HL-60 (cell line): ENCODE data around the gene CANT1.

Experiments used
- GABPA ChIP-seq: IDR thresholded peaks from 2 replicates; pipeline ENCODE4 v1.6.1; 2012; ENCODE audit warnings: low read depth
- POLR2AphosphoS5 ChIP-seq: IDR thresholded peaks from 2 replicates; pipeline ENCODE4 v1.6.1; 2012; ENCODE audit warnings: low read depth
- TF ChIP-seq, protein P1 (sequence below): IDR thresholded peaks from one replicate; pipeline ENCODE4 v1.5.1; 2011; ENCODE audit warnings: low read length, control low read depth, inconsistent platforms; ENCODE audit not compliant: insufficient read depth
- TF ChIP-seq, protein P2 (sequence below): IDR thresholded peaks from 2 replicates; pipeline ENCODE4 v1.6.1; 2012; ENCODE audit warnings: low read depth; ENCODE audit not compliant: insufficient replicate concordance

DNA sequence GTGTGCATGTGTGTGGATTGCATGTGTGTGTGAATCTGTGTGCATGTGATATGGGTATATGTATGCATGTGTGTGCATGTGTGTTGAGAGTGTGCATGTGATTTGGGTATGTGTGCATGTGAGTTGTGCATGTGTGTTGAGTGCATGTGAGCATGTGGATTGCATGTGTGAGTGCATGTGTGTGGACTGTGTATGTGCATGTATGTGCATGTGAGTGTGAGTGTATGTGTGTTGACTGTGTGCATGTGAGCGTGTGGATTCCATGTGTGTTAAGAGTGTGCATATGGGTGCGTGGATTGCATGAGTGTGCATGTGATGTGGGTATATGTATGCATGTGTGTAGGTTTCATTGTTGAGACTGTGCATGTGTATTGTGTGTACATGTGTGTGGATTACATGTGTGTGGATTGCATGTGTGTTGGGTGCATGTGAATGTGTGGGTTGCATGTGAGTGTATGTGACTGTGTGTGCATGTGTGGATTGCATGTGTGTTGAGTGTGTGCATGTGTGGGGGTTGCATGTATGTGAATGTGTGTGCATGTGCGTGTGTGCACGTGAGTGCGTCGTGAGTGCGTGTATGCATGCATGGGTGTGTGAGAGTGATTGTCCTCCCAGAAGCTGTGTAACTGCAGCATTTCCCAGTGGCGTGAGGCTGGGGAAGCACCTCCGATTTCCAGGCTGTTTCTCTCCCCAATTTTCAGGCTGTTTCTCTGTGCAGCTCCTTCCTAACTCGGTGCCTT lies 33.8 kb upstream of the CANT1 start:
- TF ChIP-seq, protein P1, sequence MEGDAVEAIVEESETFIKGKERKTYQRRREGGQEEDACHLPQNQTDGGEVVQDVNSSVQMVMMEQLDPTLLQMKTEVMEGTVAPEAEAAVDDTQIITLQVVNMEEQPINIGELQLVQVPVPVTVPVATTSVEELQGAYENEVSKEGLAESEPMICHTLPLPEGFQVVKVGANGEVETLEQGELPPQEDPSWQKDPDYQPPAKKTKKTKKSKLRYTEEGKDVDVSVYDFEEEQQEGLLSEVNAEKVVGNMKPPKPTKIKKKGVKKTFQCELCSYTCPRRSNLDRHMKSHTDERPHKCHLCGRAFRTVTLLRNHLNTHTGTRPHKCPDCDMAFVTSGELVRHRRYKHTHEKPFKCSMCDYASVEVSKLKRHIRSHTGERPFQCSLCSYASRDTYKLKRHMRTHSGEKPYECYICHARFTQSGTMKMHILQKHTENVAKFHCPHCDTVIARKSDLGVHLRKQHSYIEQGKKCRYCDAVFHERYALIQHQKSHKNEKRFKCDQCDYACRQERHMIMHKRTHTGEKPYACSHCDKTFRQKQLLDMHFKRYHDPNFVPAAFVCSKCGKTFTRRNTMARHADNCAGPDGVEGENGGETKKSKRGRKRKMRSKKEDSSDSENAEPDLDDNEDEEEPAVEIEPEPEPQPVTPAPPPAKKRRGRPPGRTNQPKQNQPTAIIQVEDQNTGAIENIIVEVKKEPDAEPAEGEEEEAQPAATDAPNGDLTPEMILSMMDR: no peak
- TF ChIP-seq POLR2AphosphoS5 (no peak), GABPA (no peak)
- TF ChIP-seq, protein P2, sequence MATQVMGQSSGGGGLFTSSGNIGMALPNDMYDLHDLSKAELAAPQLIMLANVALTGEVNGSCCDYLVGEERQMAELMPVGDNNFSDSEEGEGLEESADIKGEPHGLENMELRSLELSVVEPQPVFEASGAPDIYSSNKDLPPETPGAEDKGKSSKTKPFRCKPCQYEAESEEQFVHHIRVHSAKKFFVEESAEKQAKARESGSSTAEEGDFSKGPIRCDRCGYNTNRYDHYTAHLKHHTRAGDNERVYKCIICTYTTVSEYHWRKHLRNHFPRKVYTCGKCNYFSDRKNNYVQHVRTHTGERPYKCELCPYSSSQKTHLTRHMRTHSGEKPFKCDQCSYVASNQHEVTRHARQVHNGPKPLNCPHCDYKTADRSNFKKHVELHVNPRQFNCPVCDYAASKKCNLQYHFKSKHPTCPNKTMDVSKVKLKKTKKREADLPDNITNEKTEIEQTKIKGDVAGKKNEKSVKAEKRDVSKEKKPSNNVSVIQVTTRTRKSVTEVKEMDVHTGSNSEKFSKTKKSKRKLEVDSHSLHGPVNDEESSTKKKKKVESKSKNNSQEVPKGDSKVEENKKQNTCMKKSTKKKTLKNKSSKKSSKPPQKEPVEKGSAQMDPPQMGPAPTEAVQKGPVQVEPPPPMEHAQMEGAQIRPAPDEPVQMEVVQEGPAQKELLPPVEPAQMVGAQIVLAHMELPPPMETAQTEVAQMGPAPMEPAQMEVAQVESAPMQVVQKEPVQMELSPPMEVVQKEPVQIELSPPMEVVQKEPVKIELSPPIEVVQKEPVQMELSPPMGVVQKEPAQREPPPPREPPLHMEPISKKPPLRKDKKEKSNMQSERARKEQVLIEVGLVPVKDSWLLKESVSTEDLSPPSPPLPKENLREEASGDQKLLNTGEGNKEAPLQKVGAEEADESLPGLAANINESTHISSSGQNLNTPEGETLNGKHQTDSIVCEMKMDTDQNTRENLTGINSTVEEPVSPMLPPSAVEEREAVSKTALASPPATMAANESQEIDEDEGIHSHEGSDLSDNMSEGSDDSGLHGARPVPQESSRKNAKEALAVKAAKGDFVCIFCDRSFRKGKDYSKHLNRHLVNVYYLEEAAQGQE: no peak
